ES-I3 (cell line): ENCODE results near the gene DDX10.

Source experiments
- H3K36me3 ChIP-seq: 2 replicates; pipeline ENCODE4 v1.6.1; 2013; ENCODE audit warnings: mild to moderate bottlenecking, low read length, control low read depth, moderate library complexity; ENCODE audit not compliant: insufficient read depth
- H3K4me1 ChIP-seq: 2 replicates; pipeline ENCODE4 v1.6.1; 2013; ENCODE audit warnings: mild to moderate bottlenecking, control low read depth, low read length; ENCODE audit not compliant: insufficient read depth
- H3K9ac ChIP-seq: 2 replicates; pipeline ENCODE4 v1.6.1; 2013; ENCODE audit warnings: low read depth, mild to moderate bottlenecking, low read length, moderate library complexity
- H3K9me3 ChIP-seq: 2 replicates; pipeline ENCODE4 v1.6.1; 2013; ENCODE audit warnings: mild to moderate bottlenecking, low read length, moderate library complexity; ENCODE audit not compliant: control insufficient read depth, insufficient read depth

Gene DDX10

DNA sequence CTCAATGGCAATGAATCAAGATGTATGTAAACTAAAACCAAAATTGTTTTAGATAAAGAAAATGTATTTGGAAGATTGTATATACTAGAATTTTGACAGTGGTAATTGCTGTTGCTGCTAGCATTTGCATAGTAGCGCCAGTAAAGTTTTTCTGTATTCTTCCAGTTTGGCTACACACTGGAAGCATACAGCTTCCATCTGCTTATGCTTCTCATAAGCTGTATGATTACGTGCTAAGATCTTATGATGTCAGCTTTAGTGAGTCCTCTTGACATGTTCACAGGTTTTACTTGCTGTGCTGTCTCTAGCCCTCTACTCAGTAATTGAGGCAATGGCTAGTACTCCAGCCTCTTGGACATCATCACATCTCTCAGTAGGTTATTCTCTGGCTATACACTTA lies 256.3 kb downstream of the DDX10 start:
- Histone ChIP-seq H3K4me1 (no peaks in the 10 kb centered on the region), H3K36me3 (no peaks in the 10 kb centered on the region), H3K9me3 (no peaks in the 10 kb centered on the region), H3K9ac (no peak overlapping the region)

DNA sequence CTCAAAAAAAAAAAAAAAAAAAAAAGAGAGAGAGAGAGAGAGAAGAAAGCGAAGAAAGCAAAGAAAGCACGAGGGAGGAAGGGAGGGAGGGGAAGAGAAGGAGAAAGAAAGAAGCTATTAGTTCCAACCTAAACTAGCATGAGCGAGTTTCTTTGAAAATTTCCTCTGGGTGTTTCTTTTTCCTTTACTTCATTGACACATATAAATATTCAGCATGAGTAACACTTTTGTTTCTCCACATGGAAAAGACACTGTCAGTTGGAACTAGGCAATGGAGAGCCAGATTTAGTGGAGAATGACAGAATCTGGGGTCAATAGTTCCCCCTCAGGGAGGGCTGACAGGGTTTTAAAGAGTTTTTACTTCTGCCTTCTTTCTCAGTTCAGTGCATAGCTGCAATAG lies 257.4 kb downstream of the DDX10 start:
- Histone ChIP-seq H3K9ac (no peak overlapping the region), H3K36me3 (no peaks in the 10 kb centered on the region), H3K4me1 (0 out of 2 replicates have a peak, but pooled peaks cover 8% of the 10 kb centered on the region), H3K9me3 (no peaks in the 10 kb centered on the region)

DNA sequence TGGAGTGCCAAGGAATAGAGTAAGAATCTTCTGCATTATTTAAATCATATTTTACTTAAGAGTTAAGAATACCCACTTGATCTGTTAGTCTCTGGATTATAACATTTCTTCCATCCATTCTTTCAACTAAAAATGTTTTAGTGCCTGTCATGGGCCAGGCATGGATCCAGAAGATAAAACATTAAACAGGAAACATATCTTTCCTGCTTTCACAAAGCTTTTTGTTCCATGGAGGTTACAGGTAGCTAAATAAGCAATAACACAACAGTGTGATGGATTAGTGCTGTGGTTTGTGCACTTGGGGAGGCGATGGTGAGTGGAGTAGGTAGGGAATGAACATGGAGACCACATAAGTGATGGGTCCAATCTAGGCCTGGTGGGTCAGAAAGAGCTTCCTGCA lies 258.5 kb downstream of the DDX10 start:
- H3K9ac ChIP-seq = no peak overlapping the region
- no peaks in the 10 kb centered on the region for H3K9me3 ChIP-seq
- H3K36me3 ChIP-seq = no peaks in the 10 kb centered on the region

DNA sequence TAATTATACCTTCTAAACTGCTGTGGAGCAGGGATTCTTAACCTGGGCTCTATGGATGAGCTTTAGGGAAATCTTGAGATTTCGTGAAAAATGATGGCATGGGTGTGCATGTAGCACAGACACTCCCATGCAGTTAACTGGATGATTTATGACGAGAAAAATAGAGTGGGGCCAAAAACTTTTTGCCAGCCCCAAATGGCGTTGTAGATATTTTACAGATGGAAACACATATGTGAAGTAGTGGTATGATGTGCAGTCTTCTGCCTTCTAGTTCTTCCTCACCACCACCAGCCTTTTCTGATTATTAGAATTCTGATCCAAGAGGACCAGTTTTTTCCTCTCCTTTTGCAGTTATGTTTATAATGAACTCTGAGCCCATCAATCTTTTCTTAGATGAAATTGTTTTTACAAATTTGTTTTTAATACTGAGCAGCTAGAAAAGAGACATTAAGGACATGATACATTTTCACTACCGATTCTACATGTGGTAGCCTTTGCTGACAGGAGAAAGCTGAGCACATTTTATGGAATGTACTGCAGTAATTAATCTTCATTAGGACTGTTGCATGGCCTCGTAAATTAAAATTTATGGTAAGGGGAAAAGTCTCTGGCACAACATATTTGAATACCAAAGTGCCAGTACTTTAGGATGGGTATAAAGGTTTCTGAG lies 261.4 kb downstream of the DDX10 start:
- no peaks in the 10 kb centered on the region for H3K36me3 ChIP-seq
- 0 out of 2 replicates have a peak, but pooled peaks cover 8% of the 10 kb centered on the region for H3K4me1 ChIP-seq
- no peaks in the 10 kb centered on the region for H3K9me3 ChIP-seq
- no peak overlapping the region for H3K9ac ChIP-seq

More for the DNA sequence above, 258.5 kb downstream of the DDX10 start:
- H3K4me1 ChIP-seq = 0 out of 2 replicates have a peak, but pooled peaks cover 8% of the 10 kb centered on the region

DNA sequence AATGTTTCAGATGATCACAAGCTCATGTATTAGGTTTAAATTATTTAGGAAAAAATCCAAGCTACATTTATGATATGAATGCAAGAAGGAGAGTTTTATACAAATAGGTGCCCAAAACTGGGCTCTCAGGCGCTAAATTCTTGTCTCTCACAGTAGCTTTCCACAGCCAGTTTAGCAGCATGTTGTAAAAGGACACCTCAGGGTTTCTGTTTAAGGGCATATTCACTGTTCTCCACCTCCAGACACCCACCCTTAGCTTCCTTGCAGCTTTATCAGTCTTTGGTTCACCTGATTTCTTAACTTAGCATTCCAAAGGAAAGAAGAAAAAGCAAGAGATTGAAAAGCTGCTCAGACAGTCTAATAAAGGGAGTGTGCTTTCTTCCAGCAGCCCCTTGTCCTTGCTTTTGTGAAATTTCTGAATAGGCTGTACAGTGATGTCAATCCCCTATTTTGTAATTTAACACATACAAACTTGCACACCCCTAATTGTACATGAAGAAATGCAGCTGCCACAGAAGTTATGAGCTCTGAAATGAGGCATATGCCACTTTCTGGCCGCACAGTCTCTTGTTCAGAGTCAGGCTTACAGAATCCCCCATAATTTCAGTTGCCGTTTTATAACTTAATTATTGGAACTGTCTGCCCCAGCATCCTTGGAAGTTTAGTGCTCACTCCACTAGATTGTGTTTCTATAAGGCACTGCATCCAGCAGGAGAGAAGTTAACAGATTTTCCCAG lies 262.1 kb downstream of the DDX10 start:
- no peaks in the 10 kb centered on the region for H3K36me3 ChIP-seq
- no peaks in the 10 kb centered on the region for H3K9me3 ChIP-seq
- H3K9ac ChIP-seq = no peak overlapping the region
- 0 out of 2 replicates have a peak, but pooled peaks cover 8% of the 10 kb centered on the region for H3K4me1 ChIP-seq

DNA sequence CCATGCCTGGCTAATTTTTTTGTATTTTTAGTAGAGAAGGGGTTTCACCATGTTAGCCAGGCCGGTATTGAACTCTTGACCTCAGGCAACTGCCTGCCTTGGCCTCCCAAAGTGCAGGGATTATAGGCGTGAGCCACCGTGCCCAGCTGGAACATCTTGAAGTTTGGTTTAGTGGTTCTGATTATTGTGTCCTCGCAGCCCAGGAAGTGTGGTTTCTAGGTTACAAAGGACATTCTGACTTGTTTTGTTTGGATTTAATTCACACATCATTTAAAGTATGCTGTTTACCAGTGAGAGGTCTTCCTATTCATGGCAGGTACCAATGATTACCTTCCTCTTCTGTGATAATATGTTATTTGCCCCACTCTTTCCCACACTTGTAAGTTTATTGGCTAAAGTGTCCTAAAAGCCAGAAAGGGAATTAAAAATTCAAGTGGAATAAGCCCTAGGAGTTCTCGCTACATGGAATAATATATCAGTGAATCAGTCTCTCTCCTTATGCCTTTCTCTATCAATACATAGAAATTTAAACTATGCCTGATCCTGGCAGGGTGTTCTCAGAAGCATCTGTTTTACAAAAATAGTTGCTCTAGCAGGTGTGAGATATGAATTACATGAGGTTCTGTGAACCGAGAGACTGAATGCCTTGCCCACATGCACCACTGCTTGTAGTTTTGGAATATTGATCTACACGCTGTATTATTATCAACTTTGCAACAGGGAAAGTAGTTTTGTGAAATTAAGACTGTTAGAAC lies 263.1 kb downstream of the DDX10 start:
- Histone ChIP-seq H3K9me3 (no peaks in the 10 kb centered on the region), H3K36me3 (no peaks in the 10 kb centered on the region), H3K9ac (no peak overlapping the region), H3K4me1 (0 out of 2 replicates have a peak, but pooled peaks cover 8% of the 10 kb centered on the region)

DNA sequence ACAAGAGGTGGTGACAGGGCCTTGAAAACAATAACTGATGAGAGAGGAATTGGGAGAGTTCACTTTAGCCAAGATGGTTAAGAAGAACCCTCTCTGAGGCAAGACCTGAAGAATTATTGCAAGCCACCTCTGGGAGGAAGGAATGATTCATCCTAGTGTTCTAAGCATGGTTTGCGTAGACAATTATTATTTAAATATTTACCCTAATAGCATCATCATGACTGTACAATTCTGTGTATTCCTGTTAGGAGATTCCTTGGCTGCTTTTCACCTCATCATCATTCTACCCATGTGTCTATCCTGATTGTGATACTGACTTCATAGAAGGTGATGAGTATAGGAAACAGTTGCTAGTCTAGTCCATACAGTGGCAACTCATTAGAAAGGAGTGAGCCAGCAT lies 264.4 kb downstream of the DDX10 start:
- H3K9me3 ChIP-seq = no peaks in the 10 kb centered on the region
- no peaks in the 10 kb centered on the region for H3K36me3 ChIP-seq
- 0 out of 2 replicates have a peak, but pooled peaks cover 13% of the 10 kb centered on the region for H3K4me1 ChIP-seq
- H3K9ac ChIP-seq = no peak overlapping the region

DNA sequence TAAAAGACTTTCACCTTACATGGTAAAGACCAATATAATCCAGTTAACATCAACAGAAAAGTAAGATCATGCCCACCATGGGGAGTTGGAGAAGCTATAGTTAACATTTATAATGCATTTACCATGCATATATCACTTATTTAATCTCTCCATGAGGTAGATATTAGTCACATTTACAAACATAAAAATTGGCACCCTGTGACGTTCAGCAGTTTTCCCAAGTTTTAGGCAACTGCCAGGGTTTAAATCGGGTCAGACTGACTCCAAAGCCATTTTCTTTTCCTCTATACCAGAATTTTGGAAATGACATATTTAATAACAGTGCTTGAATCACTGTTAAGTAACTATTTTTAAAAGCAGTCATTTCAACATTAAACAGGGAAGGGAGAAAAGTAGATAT lies 266.3 kb downstream of the DDX10 start:
- Histone ChIP-seq H3K9ac (no peak overlapping the region), H3K36me3 (no peaks in the 10 kb centered on the region), H3K9me3 (no peaks in the 10 kb centered on the region), H3K4me1 (peaks cover 20% of the 10 kb centered on the region; the same call in 1 of the 2 replicates)

DNA sequence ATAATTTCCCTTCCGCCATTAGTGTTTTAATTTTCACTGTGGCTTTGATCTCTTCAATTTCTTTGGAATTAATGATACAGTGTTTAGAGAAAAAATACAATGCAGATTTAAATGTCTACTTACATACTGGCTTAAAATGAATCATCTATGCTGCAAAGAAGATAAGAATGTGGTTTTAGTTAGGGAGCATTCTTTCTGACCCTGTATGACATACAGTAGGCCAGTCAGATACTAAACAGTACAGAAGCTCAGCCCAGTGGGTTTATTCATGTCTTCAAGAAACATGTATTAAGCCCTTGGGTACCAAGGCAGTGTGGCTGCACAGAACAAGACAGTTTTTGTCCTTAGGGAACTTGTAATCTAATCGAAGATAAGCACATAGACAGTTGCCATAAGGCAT lies 268.8 kb downstream of the DDX10 start:
- Histone ChIP-seq H3K4me1 (peaks cover 16% of the 10 kb centered on the region; the same call in 1 of the 2 replicates), H3K9me3 (no peaks in the 10 kb centered on the region), H3K36me3 (no peaks in the 10 kb centered on the region), H3K9ac (no peak overlapping the region)

DNA sequence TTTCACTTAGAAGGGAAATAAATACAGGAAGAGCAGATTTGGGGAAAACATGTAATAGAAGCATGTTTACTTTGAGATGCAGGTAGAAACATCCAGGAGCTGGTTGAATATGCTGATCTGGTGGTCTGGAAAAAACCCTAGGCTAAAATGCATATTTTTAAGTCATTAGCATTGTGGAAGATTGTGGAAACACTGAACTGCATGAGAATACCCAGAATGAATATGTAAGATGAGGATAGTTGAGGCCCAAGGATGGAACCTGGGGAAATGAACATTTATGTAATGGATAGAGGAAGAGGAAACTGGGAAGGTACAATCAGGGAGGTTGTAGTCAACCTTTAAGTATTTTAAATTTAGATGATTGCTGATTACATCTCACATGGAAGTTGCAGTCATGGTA lies 269.4 kb downstream of the DDX10 start:
- H3K9ac ChIP-seq = no peak overlapping the region
- no peaks in the 10 kb centered on the region for H3K36me3 ChIP-seq
- peaks cover 16% of the 10 kb centered on the region; the same call in 1 of the 2 replicates for H3K4me1 ChIP-seq
- no peaks in the 10 kb centered on the region for H3K9me3 ChIP-seq

DNA sequence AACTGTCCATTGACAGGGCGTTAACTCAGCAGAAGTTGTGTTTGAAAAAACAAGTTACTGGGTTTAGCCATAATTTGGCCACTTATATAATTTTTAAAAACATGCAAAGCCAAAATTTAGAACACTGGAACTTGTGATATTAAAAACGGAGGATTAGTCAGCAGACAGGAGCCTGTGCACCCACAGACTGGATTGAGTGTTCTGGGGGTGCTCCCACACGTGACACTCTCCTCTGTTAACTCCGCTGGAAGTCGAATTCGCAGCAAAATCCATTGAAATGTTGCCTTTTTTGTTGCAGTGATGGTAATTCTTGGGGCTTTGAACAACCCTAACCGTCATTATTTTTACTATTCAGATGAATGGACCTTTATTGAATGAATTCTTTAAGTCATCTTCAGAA lies 269.8 kb downstream of the DDX10 start:
- Histone ChIP-seq H3K36me3 (no peaks in the 10 kb centered on the region), H3K9ac (no peak overlapping the region), H3K9me3 (no peaks in the 10 kb centered on the region), H3K4me1 (peaks cover 16% of the 10 kb centered on the region; the same call in 1 of the 2 replicates)

DNA sequence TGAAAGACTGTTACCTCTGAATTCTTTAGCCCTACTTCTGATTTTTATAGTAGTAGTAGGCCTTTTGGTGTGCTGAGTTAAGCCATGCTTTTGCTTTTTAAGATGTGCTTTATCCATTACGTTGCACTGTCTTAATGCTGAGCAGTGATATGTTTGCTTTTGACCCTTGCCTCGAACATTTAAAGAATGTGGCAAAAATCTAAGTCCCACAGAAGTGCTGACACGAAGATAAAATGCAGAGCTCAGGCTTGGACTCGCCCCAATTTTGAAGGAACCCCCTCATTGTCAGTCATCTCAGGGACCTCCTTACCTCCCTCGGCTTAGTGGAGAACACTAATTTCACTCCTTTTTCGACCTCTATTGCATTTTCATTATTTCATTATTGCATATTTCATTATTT lies 272.9 kb downstream of the DDX10 start:
- no peak overlapping the region for H3K9ac ChIP-seq
- H3K9me3 ChIP-seq = no peaks in the 10 kb centered on the region
- H3K4me1 ChIP-seq = peaks cover 16% of the 10 kb centered on the region; the same call in 1 of the 2 replicates
- H3K36me3 ChIP-seq = no peaks in the 10 kb centered on the region

DNA sequence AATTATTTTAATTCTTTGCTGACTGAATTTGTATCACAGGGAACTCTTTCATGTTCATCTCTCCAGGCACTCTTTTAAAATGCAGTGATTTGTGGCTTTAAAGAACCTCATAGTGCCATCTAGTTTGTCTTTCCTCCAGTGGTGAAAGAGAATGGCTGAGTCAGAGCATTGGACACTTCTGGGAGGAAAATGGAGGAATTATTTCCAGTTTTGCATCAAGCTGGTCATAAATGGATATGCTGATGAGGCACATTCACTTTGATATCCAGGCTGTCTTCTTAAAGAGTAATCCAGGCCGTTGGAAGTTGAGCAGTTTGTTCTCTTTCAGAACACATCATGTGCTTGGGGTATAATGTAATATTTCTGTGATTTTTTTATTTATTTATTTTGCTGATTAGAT lies 273.7 kb downstream of the DDX10 start:
- Histone ChIP-seq H3K36me3 (no peaks in the 10 kb centered on the region), H3K9me3 (no peaks in the 10 kb centered on the region), H3K4me1 (peaks cover 16% of the 10 kb centered on the region; the same call in 1 of the 2 replicates), H3K9ac (no peak overlapping the region)

DNA sequence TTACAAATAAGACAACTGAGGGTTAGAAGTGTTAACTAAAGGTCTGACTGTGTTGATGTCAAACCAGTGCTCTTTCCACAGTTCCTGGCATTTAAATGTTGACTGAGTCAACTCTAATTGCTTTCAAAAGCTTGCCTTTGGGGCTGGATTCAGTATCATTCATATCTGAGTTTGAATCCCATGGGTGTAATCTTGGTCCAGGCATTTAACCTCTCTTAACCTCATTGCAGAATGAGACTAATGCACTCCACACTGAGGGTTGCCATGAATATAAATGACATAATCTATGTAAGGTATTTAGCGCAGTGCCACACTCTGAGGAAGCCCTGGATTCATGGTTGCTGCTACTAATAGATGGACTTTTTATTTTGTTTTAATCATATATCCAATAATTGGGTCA lies 274.3 kb downstream of the DDX10 start:
- Histone ChIP-seq H3K9me3 (no peaks in the 10 kb centered on the region), H3K9ac (no peak overlapping the region), H3K36me3 (0 out of 2 replicates have a peak, but pooled peaks cover 3% of the 10 kb centered on the region), H3K4me1 (peaks cover 12% of the 10 kb centered on the region; the same call in 1 of the 2 replicates)
